ENCODE results near the gene SCN1A.
A peak's percentile ranks its signal among the peaks of the same experiment; 100 is the strongest.
"Not testable (repeated sequence)": the region's sequence is repeated elsewhere in the genome, so short reads cannot be mapped to it uniquely, and the experiment has no call there.

SCN1A gene

DNA sequence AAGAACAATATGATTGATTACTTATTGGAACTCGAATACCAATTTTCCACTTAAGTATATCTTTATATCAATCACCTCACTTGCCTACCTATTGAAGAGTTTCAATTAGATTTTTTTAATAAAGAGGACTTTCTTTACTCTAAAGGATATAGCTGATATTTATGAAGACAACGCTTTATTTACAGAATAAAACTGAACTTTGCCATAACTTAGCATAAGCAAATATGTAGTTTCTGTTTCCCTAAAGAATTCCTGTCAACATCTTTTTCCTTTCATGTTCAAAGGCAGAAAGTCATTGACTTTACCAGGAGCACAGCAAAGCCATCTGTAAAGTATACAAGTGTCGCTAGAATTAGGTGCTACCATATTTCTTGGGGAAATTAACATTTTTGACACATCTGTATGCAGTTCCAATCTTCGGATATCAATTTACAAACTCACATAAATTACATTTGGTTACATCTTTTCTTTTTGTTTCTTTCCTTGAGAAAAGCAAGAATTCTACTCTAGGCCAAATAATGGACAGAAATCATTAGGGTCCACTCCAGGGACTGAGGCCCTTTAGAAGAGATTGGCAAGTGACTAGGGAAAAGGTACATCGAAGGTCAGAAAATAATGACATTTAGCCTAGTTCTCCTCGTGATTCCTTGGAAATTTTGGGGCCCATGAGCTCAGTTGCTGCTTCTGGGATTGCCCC is 7.5 kb upstream of the SCN1A start:
- no peak for DNase-seq (ENCODE audit: low spot score)

DNA sequence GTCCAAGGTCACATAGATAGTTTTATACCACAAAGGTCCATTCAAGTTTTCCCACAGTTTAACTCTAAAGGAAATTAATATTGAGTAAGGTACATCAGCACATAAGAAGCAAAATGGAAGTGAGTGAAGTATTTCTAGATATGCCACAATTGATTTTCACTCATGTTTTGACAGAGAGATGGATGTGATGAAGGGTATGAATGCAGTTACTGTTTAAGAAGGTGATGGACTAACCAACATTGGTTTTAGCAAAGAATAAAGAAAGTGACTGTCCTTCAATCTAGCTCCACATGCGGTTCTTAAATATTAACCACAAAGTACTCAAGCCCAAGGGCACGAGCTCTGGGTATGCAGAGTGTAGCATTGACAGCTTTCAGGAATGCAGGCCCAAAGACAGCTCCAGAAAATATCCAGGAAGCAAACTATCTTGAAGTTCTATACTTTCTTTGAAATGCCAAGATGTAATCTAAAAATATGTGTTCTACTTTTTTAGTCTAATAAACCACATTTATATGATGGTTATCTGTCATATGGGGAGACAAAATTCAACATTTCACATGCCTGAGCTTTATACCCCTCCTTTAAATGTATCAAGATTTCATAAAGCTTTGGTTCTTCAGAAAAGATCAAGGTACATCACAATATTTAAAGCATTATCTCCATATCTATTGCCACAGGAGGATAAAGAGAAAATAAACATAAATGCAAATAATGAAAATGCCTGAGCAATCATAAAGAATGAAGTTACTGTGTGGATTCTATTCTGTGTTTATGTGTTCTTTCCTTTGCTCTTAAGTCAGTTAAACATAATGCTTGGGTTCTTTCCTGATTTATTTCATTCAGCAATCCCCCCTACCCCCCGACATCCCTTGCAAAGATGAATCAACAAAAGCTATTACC is 6.7 kb upstream of the SCN1A start:
- DNase-seq (ENCODE audit: low spot score), result no peak

DNA sequence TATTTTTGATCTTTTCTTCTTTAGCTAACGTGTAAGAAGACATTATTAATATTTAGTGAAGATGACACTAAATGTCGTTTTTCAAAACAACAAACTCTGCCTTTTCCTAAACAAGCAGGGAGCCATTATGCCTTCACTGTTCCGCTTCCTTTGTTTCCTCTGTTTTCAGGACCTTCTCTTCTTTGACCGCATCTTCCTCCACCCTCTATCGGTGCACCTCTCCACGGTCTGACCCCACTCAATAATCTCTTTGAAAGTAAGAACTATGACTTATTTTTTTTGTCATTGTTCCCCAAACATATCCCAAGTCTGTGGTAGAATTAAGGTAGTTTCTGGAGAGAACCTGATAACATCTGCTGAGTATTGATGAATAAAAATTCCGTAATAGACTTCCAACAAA is 5.8 kb upstream of the SCN1A start:
- DNase-seq (ENCODE audit: low spot score), result no peak

DNA sequence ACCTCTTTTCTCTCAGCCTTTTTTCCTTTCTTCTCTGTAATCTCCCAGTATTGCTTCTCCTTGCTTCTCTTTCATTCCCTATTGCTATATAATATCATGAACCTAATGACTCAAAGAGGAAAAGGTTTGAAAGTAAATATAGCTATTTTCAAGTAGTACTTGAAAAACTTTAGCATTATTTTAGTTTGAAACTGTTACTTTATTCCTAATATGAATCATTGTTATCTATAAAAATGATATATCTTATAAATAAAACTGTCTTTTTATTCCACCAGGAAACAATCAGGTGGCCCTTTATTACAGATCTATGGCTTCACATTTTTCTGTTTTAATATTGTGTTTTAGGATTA is 311 bp upstream of the SCN1A start:
- no peak for DNase-seq (ENCODE audit: low spot score)

DNA sequence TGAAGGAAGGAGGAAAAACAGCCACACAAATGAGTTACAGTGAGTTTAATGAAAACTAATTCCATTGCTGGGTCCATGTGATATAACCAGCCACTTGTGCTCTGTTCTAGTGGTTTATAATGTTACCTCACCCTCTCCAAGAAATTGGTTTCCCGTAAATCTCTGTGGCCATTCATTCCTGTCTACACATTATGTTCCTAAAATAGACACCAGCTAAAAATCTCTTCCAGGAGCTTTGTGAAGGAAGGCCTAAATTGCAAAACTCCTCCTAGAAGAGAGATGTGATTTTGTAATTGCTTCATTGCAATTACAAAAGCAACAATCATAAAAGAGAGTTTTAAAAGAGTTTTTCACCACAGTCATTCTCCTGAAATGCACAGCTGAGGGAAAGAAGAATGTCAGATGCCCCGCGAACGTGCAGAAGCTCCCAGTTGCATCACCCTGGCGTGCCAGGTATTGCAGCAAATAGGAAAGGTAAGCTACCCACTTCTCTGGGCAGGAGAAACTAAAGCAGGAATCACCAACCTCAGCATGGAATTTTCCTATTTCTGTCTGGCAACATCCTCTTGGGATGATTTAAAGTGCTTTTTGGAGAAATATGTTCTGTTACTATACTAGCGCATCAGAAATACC is 1.7 kb downstream of the SCN1A start:
- no peak for DNase-seq (ENCODE audit: low spot score)

DNA sequence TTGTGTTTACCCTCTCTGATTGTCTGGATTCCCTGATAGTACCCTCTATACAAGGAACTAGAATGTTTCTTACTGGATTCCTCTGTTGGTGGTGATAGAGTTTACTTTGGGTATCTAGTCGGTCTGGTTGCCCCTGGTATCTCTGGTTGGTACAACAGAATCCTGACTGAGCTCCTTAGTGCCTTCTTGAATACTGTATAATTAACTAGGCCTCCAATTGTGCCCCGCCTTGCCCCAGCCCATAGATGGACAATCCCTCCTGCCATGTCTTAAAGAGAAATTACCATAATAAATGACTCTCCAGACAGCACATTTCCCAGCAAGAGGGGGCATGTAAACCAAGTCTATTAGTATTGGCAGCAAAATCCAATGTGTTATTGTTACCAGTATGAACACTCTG is 2.3 kb downstream of the SCN1A start:
- DNase-seq (ENCODE audit: low spot score), result no peak

DNA sequence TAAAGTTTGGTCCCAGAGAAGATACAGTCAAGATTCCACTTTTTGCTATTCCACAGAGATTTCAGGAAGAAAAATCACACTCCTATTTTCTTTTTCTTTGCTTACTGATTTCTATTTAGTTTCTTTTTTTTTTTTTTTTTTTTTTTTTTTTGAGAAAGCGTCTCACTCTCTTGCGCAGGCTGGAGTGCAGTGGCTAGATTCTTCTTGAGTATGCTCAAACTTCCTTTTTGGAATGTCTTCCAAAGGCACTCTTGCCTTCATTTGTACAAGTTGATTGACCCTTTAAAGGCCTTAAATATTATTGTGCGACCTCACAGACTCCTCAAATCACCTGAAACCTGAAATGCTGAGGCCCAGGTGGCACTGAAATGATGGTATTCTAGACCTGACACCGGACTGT is 9.6 kb downstream of the SCN1A start:
- DNase-seq (ENCODE audit: low spot score), result no peak

DNA sequence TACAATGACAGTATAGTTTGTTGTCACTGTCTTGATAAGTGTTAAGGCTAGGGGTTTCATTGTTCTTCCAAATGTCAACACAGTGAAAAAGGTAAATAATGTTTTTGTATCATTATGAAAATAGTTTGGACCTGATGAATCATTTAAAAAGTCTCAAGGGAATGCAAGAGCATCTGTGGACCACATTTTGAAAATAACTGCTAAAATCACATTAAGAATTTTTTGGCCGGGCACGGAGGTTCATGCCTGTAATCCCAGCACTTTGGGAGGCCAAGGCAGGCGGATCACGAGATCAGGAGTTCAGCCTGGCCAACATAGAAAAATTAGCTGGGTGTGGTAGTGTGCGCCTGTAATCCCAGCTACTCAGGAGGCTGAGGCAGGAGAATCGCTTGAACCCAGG is 10.3 kb downstream of the SCN1A start:
- no peak for DNase-seq (ENCODE audit: low spot score)

DNA sequence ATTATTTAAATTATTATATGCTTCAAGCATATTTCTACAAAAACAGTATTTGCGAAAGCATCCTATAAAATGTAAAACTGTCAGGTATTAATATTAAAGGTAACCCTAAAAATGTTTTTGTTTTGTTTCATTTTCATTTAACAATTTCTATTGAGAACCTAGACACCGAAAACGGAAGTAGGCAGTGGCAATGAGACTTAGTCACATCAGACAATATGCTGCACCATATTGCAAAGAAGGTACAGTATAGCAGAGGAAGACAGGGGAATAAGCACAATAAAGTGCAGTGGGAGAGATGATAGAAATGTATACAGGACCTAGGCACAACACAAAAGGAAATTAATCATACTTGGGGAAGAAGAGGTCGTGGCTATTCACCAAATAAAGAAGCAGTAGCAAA is 12.2 kb downstream of the SCN1A start:
- DNase-seq (ENCODE audit: low spot score), result no peak

DNA sequence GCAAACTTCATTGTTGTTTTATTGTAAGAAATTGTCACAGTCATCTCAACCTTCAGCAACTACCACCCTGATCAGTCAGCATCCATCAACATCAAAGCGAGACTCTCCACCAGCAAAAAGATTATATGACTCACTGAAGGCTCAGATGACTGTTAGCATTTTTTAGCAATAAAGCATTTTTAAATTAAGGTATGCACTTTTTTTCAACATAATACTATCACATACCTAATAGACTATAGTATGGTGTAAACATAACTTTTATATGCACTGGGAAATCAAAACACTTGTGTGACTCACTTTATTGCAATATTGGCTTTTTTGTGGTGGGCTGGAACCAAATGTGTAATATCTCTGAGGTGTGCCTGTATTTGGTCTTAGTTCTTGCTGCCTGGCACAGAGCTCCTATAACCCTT is 15.6 kb downstream of the SCN1A start:
- DNase-seq (ENCODE audit: low spot score), result no peak

DNA sequence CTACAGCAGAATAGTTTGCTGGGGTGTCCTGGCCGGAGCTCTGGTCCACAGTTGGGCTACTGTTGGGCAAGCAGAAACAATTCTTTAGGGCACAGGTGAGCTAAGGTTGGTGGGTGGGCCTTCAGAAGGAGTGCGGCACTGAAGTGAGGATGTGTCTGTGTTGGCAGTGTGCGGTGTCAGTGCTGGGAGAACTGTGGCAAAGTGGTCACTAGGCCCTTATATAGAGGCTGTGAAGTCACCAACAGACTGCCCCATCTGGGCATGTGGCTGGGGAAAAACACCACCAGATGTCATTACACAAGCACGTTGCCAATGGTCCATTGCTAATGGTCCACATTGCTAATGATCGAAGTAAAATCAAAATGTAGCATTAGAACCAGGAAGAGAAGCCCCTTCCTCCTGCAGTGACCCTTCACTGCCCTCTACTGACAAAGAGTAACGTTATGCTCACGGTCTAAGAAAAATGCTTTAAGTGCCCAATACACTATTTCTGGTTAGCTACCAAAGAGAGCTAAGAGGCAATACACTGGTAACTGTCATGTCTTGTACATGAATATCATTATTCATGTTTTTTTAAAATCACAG is 21.3 kb downstream of the SCN1A start:
- DNase-seq (ENCODE audit: low spot score), result no peak

DNA sequence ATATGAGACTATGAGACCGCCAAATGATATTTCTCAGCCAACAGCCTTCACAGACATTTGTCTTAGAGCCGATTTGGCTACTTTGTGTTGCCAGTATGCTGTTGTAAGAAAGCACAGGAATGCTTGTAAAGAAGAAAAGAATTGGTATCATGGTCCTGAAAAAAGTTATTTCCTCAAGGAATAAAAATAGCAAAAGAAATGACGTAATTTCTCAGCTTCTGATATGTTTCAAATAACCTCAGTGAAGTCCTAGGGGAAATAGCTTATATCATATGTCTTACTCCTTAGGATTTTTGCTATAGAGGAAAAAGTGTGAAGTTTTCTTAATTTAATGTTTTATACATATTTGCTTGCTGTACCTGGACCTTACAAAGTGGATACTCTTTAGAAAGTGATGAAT is 23.0 kb downstream of the SCN1A start:
- no peak for DNase-seq (ENCODE audit: low spot score)

DNA sequence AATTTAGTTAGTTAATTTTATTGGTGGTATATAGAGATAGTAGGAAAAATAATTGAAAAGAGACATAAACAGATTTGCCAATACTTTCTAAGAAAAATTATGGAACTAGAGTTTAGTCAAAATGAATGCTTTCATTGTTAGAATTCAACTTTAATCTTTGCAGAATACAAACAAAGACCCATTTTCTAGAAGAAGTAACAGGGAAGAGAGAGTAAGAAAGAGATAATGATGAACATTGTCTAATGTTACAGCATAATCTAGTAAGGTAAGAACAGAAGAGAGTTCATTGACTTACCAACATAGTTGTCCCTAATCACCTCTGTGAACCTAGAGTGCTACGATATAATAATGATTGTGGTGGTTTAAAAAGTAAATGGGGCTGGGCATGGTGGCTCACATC is 23.7 kb downstream of the SCN1A start:
- no peak for DNase-seq (ENCODE audit: low spot score)

DNA sequence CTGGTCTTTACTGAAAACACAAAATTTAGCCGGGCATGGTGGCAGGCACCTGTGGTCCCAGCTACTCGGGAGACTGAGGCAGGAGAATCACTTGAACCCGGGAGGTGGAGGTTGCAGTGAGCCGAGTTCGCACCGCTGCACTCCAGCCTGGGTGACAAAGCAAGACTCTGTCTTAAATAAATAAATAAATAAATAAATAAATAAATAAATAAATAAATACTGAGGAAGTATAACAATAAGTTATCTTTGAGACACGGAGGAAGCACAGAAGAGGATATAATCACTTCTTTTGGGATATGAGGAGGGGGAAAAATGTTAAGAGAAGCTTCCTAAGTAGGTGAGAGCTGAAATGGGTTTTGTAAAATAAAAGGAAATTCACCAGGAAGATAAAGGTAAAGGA is 24.5 kb downstream of the SCN1A start:
- DNase-seq (ENCODE audit: low spot score), result not testable (repeated sequence)

DNA sequence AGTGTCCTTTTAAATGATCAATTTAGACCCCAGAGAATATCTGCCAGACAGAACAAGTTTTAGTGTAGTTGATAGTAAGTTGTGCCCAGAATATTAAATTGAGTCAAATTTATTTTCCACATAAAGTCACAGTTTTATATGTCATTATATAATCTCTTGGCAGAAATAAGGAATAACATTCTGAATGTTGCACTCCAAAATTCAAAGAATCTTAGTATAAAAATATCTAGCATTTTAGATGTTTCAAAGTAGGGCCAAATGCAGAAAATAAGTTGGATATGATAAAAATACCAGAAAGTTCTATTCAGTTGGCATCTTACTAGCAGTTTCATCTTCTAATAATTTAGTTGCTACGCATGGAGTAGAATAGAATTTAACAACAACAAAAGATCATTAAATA is 33.5 kb downstream of the SCN1A start:
- DNase-seq (ENCODE audit: low spot score), result no peak

DNA sequence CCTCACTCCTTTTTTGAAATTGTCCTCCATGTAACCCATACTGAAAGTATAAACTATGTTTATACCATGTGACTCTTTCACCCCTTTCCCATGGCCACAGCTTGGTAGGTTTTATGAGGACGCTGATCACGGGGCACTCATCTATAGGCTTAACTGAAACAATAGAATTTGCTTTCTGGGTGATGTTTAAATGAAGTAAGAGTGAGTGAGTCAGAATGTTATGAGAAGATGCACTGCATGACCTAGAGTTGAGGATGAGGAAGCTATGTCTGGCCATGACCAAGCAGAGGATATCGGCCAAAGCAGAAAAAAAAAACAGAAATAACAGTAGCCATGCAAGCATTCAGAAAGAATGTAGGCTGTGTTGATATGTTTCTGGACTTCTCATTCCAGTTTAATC is 34.9 kb downstream of the SCN1A start:
- DNase-seq (ENCODE audit: low spot score), result peak; percentile 8

DNA sequence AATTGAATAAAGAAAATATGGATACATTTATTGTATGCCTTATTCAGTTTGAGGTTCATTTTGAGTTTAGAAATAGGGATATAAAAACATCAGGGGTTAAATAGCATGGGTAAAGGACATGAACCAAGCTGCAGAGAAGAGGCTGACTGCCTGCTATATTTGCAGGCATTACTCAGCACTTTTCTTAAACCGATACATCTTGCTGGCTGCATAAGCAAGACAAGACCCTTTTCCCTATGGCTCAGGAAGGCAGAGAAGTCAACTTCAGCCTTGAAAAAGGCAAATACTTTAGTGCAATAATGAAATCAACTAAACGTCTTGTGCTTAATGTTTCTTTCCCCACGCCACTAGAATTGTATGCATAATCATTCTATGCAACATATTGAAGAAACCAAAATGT is 36.4 kb downstream of the SCN1A start:
- no peak for DNase-seq (ENCODE audit: low spot score)

DNA sequence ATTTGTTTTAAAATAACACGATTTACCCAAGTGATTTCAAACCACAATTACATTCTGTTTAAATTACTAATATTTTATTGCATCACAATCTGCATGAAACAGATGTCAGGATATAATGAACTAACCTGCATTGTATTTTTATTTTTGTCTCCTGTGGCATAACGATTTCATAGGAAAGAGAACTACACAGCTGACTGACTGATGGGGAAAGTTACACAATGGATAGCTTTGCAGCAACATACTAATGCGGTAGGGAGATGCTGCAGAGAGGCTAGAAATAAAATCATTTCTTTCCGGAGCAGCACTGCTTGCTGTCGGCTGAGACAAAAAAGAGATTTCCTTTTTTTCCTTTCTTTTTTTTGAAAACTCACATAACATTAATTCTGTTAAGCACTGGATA is 36.9 kb downstream of the SCN1A start:
- no peak for DNase-seq (ENCODE audit: low spot score)

DNA sequence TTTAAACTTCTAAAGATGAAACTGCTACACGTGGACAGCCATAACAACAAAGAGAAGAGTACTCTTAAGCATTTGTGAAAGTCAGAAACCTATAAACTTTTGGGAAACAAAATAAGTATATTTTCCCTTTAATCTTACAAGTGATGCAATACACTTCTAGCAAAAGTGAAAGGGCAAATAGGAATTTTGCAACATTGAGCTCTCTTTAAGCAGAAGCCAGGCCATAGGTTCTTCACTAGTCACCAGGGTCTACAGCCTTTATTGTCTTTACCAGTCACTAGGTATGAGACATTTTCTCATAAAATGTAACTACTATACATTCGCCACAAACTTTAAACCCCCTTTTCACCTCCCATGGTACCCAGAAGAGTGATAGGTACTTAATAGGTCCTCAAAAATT is 37.5 kb downstream of the SCN1A start:
- no peak for DNase-seq (ENCODE audit: low spot score)

DNA sequence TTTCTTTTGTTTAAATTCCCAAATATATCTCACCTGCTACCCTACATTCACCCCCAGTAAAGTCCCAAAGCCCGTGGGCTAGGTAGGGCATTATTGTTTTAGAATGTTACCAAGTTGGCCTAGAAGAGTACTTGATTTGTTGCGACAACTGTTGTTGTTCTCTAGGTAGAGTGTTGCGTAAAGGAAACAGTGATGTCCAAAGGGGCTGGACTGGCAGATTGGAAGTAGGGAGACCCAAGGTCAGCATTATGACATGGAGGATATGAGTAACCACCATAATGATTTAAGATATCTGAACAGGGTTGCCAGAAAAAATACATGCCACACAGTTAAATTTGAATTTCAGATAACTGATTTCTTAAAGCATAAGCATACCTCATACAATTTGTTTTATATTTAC is 39.2 kb downstream of the SCN1A start:
- DNase-seq (ENCODE audit: low spot score), result no peak

DNA sequence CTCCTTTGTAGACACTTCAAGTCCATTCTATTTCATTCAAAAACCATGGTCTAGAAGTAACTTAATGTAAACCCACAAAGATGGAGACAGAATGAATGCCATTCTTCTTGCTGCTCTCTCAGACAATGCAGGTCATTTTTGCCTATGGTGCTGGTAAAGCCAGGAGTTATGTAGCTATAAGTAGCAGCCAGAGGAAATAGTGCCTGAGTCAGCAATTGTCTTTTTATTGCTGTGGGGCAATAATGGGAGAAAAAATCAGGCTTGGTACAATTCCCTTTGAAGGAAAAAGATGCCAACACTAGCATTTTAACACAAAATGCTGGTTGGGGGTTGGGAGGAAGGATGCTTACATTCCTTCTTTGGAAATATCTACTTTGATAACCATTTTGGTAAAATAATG is 43.5 kb downstream of the SCN1A start:
- DNase-seq (ENCODE audit: low spot score), result no peak

DNA sequence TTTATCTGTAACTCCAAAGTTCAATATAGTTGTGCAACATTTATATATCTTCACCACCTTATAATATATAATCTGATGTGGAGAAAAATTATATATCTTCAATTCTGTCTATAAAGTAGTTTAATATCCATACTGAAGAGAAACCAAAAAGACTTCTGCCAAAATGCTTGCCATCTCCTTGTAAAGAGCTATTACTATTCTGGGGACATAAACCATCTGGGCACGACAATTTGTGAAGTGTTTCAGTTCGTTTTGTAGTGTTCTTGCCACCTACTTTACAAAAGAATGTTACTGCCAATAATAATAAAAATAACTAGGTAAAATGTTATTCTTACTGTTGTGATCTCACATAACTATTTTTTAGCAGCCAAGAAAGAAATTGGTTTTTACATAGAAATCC is 45.1 kb downstream of the SCN1A start:
- no peak for DNase-seq (ENCODE audit: low spot score)

DNA sequence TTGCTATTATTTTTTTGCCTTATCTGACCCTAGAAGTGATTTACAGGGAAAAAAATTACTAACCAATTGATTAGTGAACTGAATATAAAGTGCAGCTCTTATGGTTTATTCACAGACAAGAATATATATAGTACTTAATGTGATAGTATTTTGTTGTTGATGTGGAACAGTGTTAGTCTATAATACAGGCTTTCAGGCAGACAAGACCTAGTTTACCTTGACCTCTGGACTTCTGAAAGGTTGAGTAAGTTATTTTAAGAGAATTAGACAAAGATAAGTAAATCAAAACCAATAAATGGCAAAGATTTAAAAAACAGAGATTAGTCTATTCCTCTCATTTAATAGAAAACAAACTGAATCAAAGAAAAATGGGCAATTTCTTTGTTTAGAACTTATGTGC is 46.0 kb downstream of the SCN1A start:
- DNase-seq (ENCODE audit: low spot score), result no peak

Measured in AG08396 (cell line).